ENCODE results near the gene CEP70. TPM values are rescaled to one million over a fixed set of nuclear protein-coding genes. Genes with fewer than 3 reads are reported as not detected.

The CEP70 gene
- total RNA-seq, 2 donors from 2014 or later = 31.6 to 45.4 TPM

GRCh38 chr3:138465925-138466324, 128.1 kb downstream of the CEP70 start:
- Histone ChIP-seq H3K9ac (ENCODE audit: low read depth in 2 of 2, low read length in 2 of 2) (no peak overlapping the region), H3K36me3 (no peaks in the 10 kb centered on the region), H3K4me3 (no peak overlapping the region), H3K27me3 (no peaks in the 10 kb centered on the region), H3K4me1 (no peaks in the 10 kb centered on the region), H3K9me3 (no peaks in the 10 kb centered on the region), H3K27ac (no peak overlapping the region)
- no peak for DNase-seq
- no peak for TF ChIP-seq CTCF (IDR thresholded peaks at IDR 0.05)
- intact Hi-C loops (cut with DNase I) = no loop called here

GRCh38 chr3:138465451-138465850, 128.6 kb downstream of the CEP70 start:
- TF ChIP-seq CTCF (IDR thresholded peaks at IDR 0.05) = no peak
- Histone ChIP-seq H3K27me3 (no peaks in the 10 kb centered on the region), H3K9me3 (no peaks in the 10 kb centered on the region), H3K27ac (no peak overlapping the region), H3K36me3 (no peaks in the 10 kb centered on the region), H3K9ac (ENCODE audit: low read depth in 2 of 2, low read length in 2 of 2) (no peak overlapping the region), H3K4me1 (no peaks in the 10 kb centered on the region), H3K4me3 (no peak overlapping the region)
- intact Hi-C loops (cut with DNase I) = no loop called here
- no peak for DNase-seq

- TF ChIP-seq CTCF (IDR thresholded peaks at IDR 0.05) = no peak
- no peaks in the 10 kb centered on the region for H3K9me3 ChIP-seq
- intact Hi-C loops (cut with DNase I) = no loop called here
- no peak overlapping the region for H3K9ac ChIP-seq (ENCODE audit: low read depth in 2 of 2, low read length in 2 of 2)
- H3K36me3 ChIP-seq = no peaks in the 10 kb centered on the region
- H3K4me1 ChIP-seq = no peaks in the 10 kb centered on the region
- DNase-seq = no peak
- no peak overlapping the region for H3K27ac ChIP-seq
- no peaks in the 10 kb centered on the region for H3K27me3 ChIP-seq
- no peak overlapping the region for H3K4me3 ChIP-seq
Observed at GRCh38 chr3:138464491-138464860, 129.6 kb downstream of the CEP70 start.

GRCh38 chr3:138463724-138464490, 130.2 kb downstream of the CEP70 start:
- Histone ChIP-seq H3K4me1 (no peaks in the 10 kb centered on the region), H3K27ac (no peak overlapping the region), H3K27me3 (no peaks in the 10 kb centered on the region), H3K9ac (ENCODE audit: low read depth in 2 of 2, low read length in 2 of 2) (no peak overlapping the region), H3K4me3 (no peak overlapping the region), H3K9me3 (no peaks in the 10 kb centered on the region), H3K36me3 (no peaks in the 10 kb centered on the region)
- no peak for DNase-seq
- TF ChIP-seq CTCF (IDR thresholded peaks at IDR 0.05) = no peak
- intact Hi-C loops (cut with DNase I) = no loop called here

GRCh38 chr3:138461896-138462295, 132.2 kb downstream of the CEP70 start:
- intact Hi-C loops (cut with DNase I) = no loop called here
- H3K4me3 ChIP-seq = no peak overlapping the region
- no peaks in the 10 kb centered on the region for H3K4me1 ChIP-seq
- no peak for DNase-seq
- no peak overlapping the region for H3K9ac ChIP-seq (ENCODE audit: low read depth in 2 of 2, low read length in 2 of 2)
- H3K27ac ChIP-seq = no peak overlapping the region
- TF ChIP-seq CTCF (IDR thresholded peaks at IDR 0.05) = no peak
- no peaks in the 10 kb centered on the region for H3K9me3 ChIP-seq
- H3K27me3 ChIP-seq = no peaks in the 10 kb centered on the region
- no peaks in the 10 kb centered on the region for H3K36me3 ChIP-seq

Data from colonic mucosa (tissue), 4 donors.